Measurements from ENCODE around the gene PRR5L. TPM values are rescaled to one million over a fixed set of nuclear protein-coding genes. Genes with fewer than 3 reads are reported as not detected.

Gene PRR5L
- polyA plus RNA-seq, 1 donor (not counting 4 experiments of a cell fraction or from before 2014, with no cell fraction given), result 20.1 TPM

GRCh38 chr11:36453678-36454077, 157.6 kb downstream of the PRR5L start:
- FAIRE-seq, result peak; percentile 9
- dilution Hi-C loops (cut with MboI; ENCODE audit: extremely low pct_ligation_motif_present, low sequenced_read_pairs), result no loop called here
- H3K9me1 ChIP-seq (ENCODE audit: control insufficient read depth, extremely low read depth, insufficient read depth, low read length), result no peaks in the 10 kb centered on the region
- peaks cover 22% of the 10 kb centered on the region for H3K4me1 ChIP-seq (ENCODE audit: control insufficient read depth, extremely low read depth, insufficient read depth, low read length)
- peaks cover 6 to 14% of the 10 kb centered on the region in 2 experiments for H3K36me3 ChIP-seq (ENCODE audit: control insufficient read depth in 2 of 2, extremely low read depth in 1 of 2, insufficient read depth in 2 of 2, low read length in 2 of 2)
- H3K27me3 ChIP-seq (ENCODE audit: control insufficient read depth, extremely low read depth, insufficient read depth, low read length), result no peaks in the 10 kb centered on the region
- H2AFZ ChIP-seq (ENCODE audit: control insufficient read depth, low read length), result no peak overlapping the region
- H4K20me1 ChIP-seq (ENCODE audit: control insufficient read depth, extremely low read depth, insufficient read depth, low read length), result no peaks in the 10 kb centered on the region
- no peak overlapping the region for H3K9ac ChIP-seq (ENCODE audit: control insufficient read depth, extremely low read depth, insufficient read depth, low read length)
- H3K9me3 ChIP-seq (ENCODE audit: control insufficient read depth, low read depth, low read length), result no peaks in the 10 kb centered on the region
- no peak overlapping the region for H3K27ac ChIP-seq (ENCODE audit: control insufficient read depth, insufficient read depth, low read length)
- no peak for TF ChIP-seq EZH2 (IDR thresholded peaks at IDR 0.05; ENCODE audit: low read length)
- TF ChIP-seq CTCF (optimal IDR thresholded peaks at IDR 0.05 in 1 of 3, IDR thresholded peaks at IDR 0.05 in 1 of 3, conservative IDR thresholded peaks at IDR 0.05 in 1 of 3; ENCODE audit: extremely low read depth in 1 of 3, insufficient read depth in 2 of 3, low read length in 3 of 3), result no peak
- H3K4me3 ChIP-seq (ENCODE audit: control insufficient read depth in 2 of 3, extremely low read depth in 1 of 3, insufficient read depth in 2 of 3, low read depth in 1 of 3, low read length in 3 of 3), result no peak overlapping the region
- H3K4me2 ChIP-seq (ENCODE audit: control insufficient read depth, extremely low read depth, insufficient read depth, low read depth, low read length), result no peak overlapping the region
- DNase-seq (ENCODE audit: low read depth, low spot score), result no peak
- H3K79me2 ChIP-seq (ENCODE audit: control insufficient read depth, insufficient read depth, low read length), result no peaks in the 10 kb centered on the region

DNA sequence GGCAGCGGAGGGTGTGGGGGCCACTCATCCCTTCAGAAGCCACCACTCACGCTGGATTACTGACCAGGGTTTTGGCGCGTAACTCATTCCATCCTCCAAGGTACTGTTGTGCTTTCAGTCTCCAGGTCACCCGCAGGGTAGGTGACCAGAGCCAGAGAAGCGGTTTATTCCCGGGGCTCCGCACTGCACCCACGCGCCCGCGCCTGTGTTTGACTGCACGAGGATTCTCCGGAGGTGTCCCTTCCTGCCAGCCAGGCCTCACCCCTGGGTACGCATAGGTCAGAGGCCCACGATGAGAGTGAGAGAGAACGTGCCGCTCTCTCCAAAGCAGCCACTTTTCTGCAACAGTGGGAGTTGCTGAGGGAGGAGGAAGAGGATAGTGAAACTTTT, 158.5 kb downstream of the PRR5L start:
- Histone ChIP-seq H3K9me3 (ENCODE audit: control insufficient read depth, low read depth, low read length) (no peaks in the 10 kb centered on the region), H3K9ac (ENCODE audit: control insufficient read depth, extremely low read depth, insufficient read depth, low read length) (no peak overlapping the region), H3K4me1 (ENCODE audit: control insufficient read depth, extremely low read depth, insufficient read depth, low read length) (peaks cover 22% of the 10 kb centered on the region), H3K9me1 (ENCODE audit: control insufficient read depth, extremely low read depth, insufficient read depth, low read length) (no peaks in the 10 kb centered on the region), H4K20me1 (ENCODE audit: control insufficient read depth, extremely low read depth, insufficient read depth, low read length) (no peaks in the 10 kb centered on the region), H3K27ac (ENCODE audit: control insufficient read depth, insufficient read depth, low read length) (no peak overlapping the region), H2AFZ (ENCODE audit: control insufficient read depth, low read length) (no peak overlapping the region), H3K79me2 (ENCODE audit: control insufficient read depth, insufficient read depth, low read length) (no peaks in the 10 kb centered on the region), H3K4me2 (ENCODE audit: control insufficient read depth, extremely low read depth, insufficient read depth, low read depth, low read length) (no peak overlapping the region), H3K36me3 (ENCODE audit: control insufficient read depth in 2 of 2, extremely low read depth in 1 of 2, insufficient read depth in 2 of 2, low read length in 2 of 2) (peaks cover 0 to 18% of the 10 kb centered on the region in 2 experiments), H3K27me3 (ENCODE audit: control insufficient read depth, extremely low read depth, insufficient read depth, low read length) (no peaks in the 10 kb centered on the region), H3K4me3 (ENCODE audit: control insufficient read depth in 2 of 3, extremely low read depth in 1 of 3, insufficient read depth in 2 of 3, low read depth in 1 of 3, low read length in 3 of 3) (no peak overlapping the region)
- FAIRE-seq (no peak), DNase-seq (ENCODE audit: low read depth, low spot score) (no peak)
- no peak for TF ChIP-seq EZH2 (IDR thresholded peaks at IDR 0.05; ENCODE audit: low read length)
- TF ChIP-seq CTCF (optimal IDR thresholded peaks at IDR 0.05 in 1 of 3, IDR thresholded peaks at IDR 0.05 in 1 of 3, conservative IDR thresholded peaks at IDR 0.05 in 1 of 3; ENCODE audit: extremely low read depth in 1 of 3, insufficient read depth in 2 of 3, low read length in 3 of 3), result no peak
- dilution Hi-C loops (cut with MboI; ENCODE audit: extremely low pct_ligation_motif_present, low sequenced_read_pairs), result no loop called here
